Posterior vena cava (tissue), 2 donors: ENCODE results near the gene KLHL12. TPM values are rescaled to one million over a fixed set of nuclear protein-coding genes. Genes with fewer than 3 reads are reported as not detected.

Source experiments
- DNase-seq: peaks from one replicate; pipeline ENCODE4 v3.0.0-alpha.2; 2020; ENCODE audit warnings: low spot score
- intact Hi-C, 2 donors: fragments of 100-400 bp; cut with DNase I; formaldehyde crosslinking; loops; one replicate each; pipeline versions ENCODE4 v1.14.1 to v1.14.2; 2022 to 2023
- long read RNA-seq, 2 donors: library from polyadenylated mRNA; unstranded; transcript quantifications; one replicate each; pipeline ENCODE4 v2.0.0, GENCODE V29; 2020 to 2021
- total RNA-seq, 2 donors: library from RNA; stranded (reverse); fragmentation: NEBNext Ultra II Directional; extraction: Animal tissue kit (Norgen Biotek cat#: 25700); gene quantifications; one replicate each; pipeline ENCODE4 v1.2.1, GENCODE V29; 2021
- donor health status: DM: yes; HTN: yes; CAD: no.
- donor health status: DM: yes; HTN: yes; CAD: no.

The KLHL12 gene
- total RNA-seq, result 10 to 100 TPM; 16.9 to 17.3 TPM
- long read RNA-seq, donor 1, partial matches to known transcripts, result 0 of 6 reads
- long read RNA-seq, donor 1, other reads (novel, unspliced or antisense), result 2 of 6 reads
- long read RNA-seq, donor 2, transcript KLHL12-203 (12 exons, 3,359 nt), result major isoform, 10 of 23 reads
- long read RNA-seq, donor 2, partial matches to known transcripts, result 4 of 23 reads
- long read RNA-seq, donor 2, other reads (novel, unspliced or antisense), result 9 of 23 reads

- peak; percentile 99 for DNase-seq
- intact Hi-C loops, result no loop called here
Observed at GRCh38 chr1:202926581-202927491, at the start of gene KLHL12. Gene KLHL12, minus strand, starts transcription at chr1:202927234. Its CDS starts 2,072 bp downstream, at chr1:202925162.

- no peak for DNase-seq
- intact Hi-C loops, result no loop called here
Observed at GRCh38 chr1:202976633-202977032, 49.6 kb upstream of the KLHL12 start.

GRCh38 chr1:202974856-202975255, 47.8 kb upstream of the KLHL12 start:
- no peak for DNase-seq
- intact Hi-C loops, result no loop called here

GRCh38 chr1:202972046-202972445, 45.0 kb upstream of the KLHL12 start:
- DNase-seq, result no peak
- intact Hi-C loops, result no loop called here

GRCh38 chr1:202968895-202969295, 41.9 kb upstream of the KLHL12 start:
- DNase-seq, result no peak
- intact Hi-C loops, result loop anchor here in 1 of 2 donors (10.0 kb wide), 1 partner anchor 846 kb away; no protein-coding TSS in a partner anchor

GRCh38 chr1:202968351-202968750, 41.3 kb upstream of the KLHL12 start:
- no peak for DNase-seq
- intact Hi-C loops, result loop anchor here in 1 of 2 donors (10.0 kb wide), 1 partner anchor 846 kb away; no protein-coding TSS in a partner anchor

GRCh38 chr1:202967684-202968281, 40.7 kb upstream of the KLHL12 start:
- no peak for DNase-seq
- intact Hi-C loops, result loop anchor here in 1 of 2 donors (10.0 kb wide), 1 partner anchor 847 kb away; no protein-coding TSS in a partner anchor

GRCh38 chr1:202966006-202966898, 39.2 kb upstream of the KLHL12 start:
- DNase-seq, result no peak
- intact Hi-C loops, result loop anchor here in 1 of 2 donors (10.0 kb wide), 1 partner anchor 849 kb away; no protein-coding TSS in a partner anchor

GRCh38 chr1:202965422-202965821, 38.4 kb upstream of the KLHL12 start:
- intact Hi-C loops, result loop anchor here in 1 of 2 donors (10.0 kb wide), 1 partner anchor 849 kb away; no protein-coding TSS in a partner anchor
- no peak for DNase-seq

GRCh38 chr1:202964791-202965410, 37.9 kb upstream of the KLHL12 start:
- DNase-seq, result no peak
- intact Hi-C loops, result loop anchor here in 1 of 2 donors (10.0 kb wide), 1 partner anchor 850 kb away; no protein-coding TSS in a partner anchor

GRCh38 chr1:202961220-202961880, 34.3 kb upstream of the KLHL12 start:
- intact Hi-C loops, result loop anchor here in 1 of 2 donors (10.0 kb wide), 1 partner anchor 853 kb away; no protein-coding TSS in a partner anchor
- DNase-seq, result no peak

- no peak for DNase-seq
- intact Hi-C loops, result no loop called here
Observed at GRCh38 chr1:202959276-202959620, 32.2 kb upstream of the KLHL12 start.

- DNase-seq, result no peak
- intact Hi-C loops, result no loop called here
Observed at GRCh38 chr1:202958544-202959275, 31.7 kb upstream of the KLHL12 start.

GRCh38 chr1:202957733-202958543, 30.9 kb upstream of the KLHL12 start, which contains the start of gene ADIPOR1:
Gene ADIPOR1, minus strand, starts transcription at chr1:202958312. Its CDS starts 7,242 bp downstream, at chr1:202951070.
- intact Hi-C loops, result no loop called here
- peak; percentile 97 for DNase-seq

- intact Hi-C loops, result no loop called here
- no peak for DNase-seq
Observed at GRCh38 chr1:202956969-202957368, 29.9 kb upstream of the KLHL12 start.

- intact Hi-C loops, result no loop called here
Observed at GRCh38 chr1:202954057-202954745, 27.2 kb upstream of the KLHL12 start.

More at GRCh38 chr1:202954057-202954745, 27.2 kb upstream of the KLHL12 start:
- no peak for DNase-seq
